ENCODE measurements around the gene ZNF618. TPM values are rescaled to one million over a fixed set of nuclear protein-coding genes. Genes with fewer than 3 reads are reported as not detected.

ZNF618 gene
- total and polyA plus RNA-seq, 8 donors = 5.1 to 14.0 (median 8.1) TPM

- H3K36me3 ChIP-seq = no peaks in the 10 kb centered on the region
- no peak overlapping the region for H3K27ac ChIP-seq
- intact Hi-C loops (cut with DNase I) = no loop called here
- H3K9me3 ChIP-seq = no peaks in the 10 kb centered on the region
- WGBS, 2 donors = 62 to 72% methylated on average over 5 of the region's 5 CpGs
- FAIRE-seq (no peak), DNase-seq (no peak), ATAC-seq (no peak)
- TF ChIP-seq CTCF (IDR thresholded peaks at IDR 0.05) = no peak
- H3K27me3 ChIP-seq = no peaks in the 10 kb centered on the region
- peaks cover 0 to 5% (median 4%) of the 10 kb centered on the region in 3 donors for H3K4me1 ChIP-seq
- H3K4me3 ChIP-seq = no peak overlapping the region
Observed at GRCh38 chr9:113967380-113967779, 91.3 kb downstream of the ZNF618 start.

GRCh38 chr9:113969343-113969742, 93.2 kb downstream of the ZNF618 start:
- no peak for FAIRE-seq

GRCh38 chr9:113973226-113973625, 97.1 kb downstream of the ZNF618 start:
- no peaks in the 10 kb centered on the region for H3K9me3 ChIP-seq
- WGBS, 2 donors = 60% methylated on average over 9 of the region's 9 CpGs
- no peak overlapping the region for H3K4me3 ChIP-seq
- intact Hi-C loops (cut with DNase I) = no loop called here
- no peaks in the 10 kb centered on the region for H3K27me3 ChIP-seq
- no peaks in the 10 kb centered on the region for H3K36me3 ChIP-seq
- FAIRE-seq (no peak), ATAC-seq (peak in 2 of 4 donors; percentile 15 to 28), DNase-seq (no peak)
- peaks cover 0 to 11% (median 7%) of the 10 kb centered on the region in 3 donors for H3K4me1 ChIP-seq
- TF ChIP-seq CTCF (IDR thresholded peaks at IDR 0.05) = no peak
- no peak overlapping the region for H3K27ac ChIP-seq

More at GRCh38 chr9:113969343-113969742, 93.2 kb downstream of the ZNF618 start:
- ATAC-seq = no peak
- Histone ChIP-seq H3K9me3 (no peaks in the 10 kb centered on the region), H3K36me3 (no peaks in the 10 kb centered on the region), H3K27me3 (no peaks in the 10 kb centered on the region), H3K27ac (no peak overlapping the region), H3K4me1 (peaks cover 5 to 11% (median 7%) of the 10 kb centered on the region in 3 donors), H3K4me3 (no peak overlapping the region)
- no peak for TF ChIP-seq CTCF (IDR thresholded peaks at IDR 0.05)
- 94 to 100% methylated on average over 1 of the region's 1 CpG for whole genome bisulfite sequencing, 2 donors
- no peak for DNase-seq
- intact Hi-C loops (cut with DNase I) = no loop called here

GRCh38 chr9:113973963-113974413, 97.9 kb downstream of the ZNF618 start:
- WGBS, 2 donors = 63 to 69% methylated on average over 5 of the region's 5 CpGs
- peak; percentile 50 to 83 (median 70) for ATAC-seq

More at GRCh38 chr9:113973963-113974413, 97.9 kb downstream of the ZNF618 start:
- FAIRE-seq (no peak), DNase-seq (no peak)
- intact Hi-C loops (cut with DNase I) = no loop called here
- Histone ChIP-seq H3K27me3 (no peaks in the 10 kb centered on the region), H3K4me1 (peaks cover 0 to 11% (median 7%) of the 10 kb centered on the region in 3 donors), H3K36me3 (no peaks in the 10 kb centered on the region), H3K9me3 (no peaks in the 10 kb centered on the region), H3K27ac (no peak overlapping the region), H3K4me3 (no peak overlapping the region)
- no peak for TF ChIP-seq CTCF (IDR thresholded peaks at IDR 0.05)
